Activated CD4-positive, CD25-positive, alpha-beta regulatory T cell treated with anti-CD3 and anti-CD28 coated beads, Interleukin-2, amount 50 U/mL, for 72 hours (primary cell): ENCODE results near the gene ZNF319.

Experiments
- DNase-seq: peaks from one replicate; pipeline ENCODE4 v3.0.0; 2021

ZNF319 gene

GRCh38 chr16:57999971-58000705 lies at the start of gene ZNF319:
ZNF319 (minus strand) TSS chr16:58000672; CDS start chr16:57998265, 2,407 bp downstream.
- DNase-seq: peak; percentile 46

GRCh38 chr16:58049232-58050185 lies 49.0 kb upstream of the ZNF319 start:
- DNase-seq: no peak

DNA sequence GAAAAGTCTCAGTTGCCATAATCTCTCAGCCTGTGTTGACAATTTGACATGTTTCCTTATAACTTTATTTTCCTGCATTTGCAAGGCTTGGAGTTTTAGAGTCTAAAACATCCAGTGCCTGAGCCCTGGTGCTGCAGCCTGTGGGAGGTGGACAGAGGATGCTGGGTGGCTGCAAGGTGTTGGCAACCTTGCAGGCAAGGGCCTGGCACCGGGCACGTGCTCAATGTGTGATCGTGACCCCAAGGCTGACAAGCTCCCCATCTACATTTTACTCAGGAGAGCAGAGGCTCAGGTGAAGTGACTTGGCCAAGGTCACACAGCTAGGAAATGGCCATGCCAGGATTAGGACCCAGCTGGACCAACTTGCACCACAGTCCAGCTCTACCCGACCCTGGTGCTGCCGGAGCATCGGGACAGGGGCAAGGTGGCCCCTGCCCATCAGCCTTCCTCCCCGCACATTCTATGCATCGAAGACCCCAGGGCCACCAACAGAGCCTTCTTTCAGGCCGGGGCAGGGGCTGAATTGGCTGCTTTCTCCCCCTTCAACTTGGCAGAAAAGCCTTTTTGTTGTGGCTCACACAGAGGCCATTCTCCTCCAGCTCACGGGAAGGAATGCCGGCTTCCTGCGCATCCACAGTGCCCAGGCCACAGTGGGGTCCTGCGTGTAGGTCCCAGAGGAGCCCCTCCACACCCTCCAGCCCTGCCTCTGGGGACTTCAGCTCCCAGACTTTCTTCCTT lies 48.2 kb upstream of the ZNF319 start:
- DNase-seq: no peak

GRCh38 chr16:58047557-58048348 lies 47.3 kb upstream of the ZNF319 start:
- DNase-seq: no peak

DNA sequence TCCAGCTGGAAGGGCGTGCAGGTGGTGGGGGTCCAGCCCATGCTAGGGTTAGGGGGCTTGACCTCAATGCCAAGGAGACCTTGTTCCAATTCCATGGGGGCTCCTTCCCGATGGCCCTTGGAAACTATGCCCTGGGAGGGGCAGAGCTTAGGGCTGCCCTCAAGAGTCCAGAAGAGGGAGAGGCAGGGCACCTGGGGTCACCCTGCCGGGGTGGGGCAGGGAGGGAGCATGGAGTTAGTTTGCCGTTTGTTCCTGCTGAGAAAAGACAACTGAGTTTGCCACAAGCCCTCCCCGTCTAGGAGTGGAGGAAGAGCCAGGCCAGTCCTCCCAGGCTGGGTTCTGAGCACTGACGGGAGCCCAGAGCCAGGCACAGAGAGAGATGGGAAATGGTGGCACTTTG lies 46.5 kb upstream of the ZNF319 start:
- no peak for DNase-seq

DNA sequence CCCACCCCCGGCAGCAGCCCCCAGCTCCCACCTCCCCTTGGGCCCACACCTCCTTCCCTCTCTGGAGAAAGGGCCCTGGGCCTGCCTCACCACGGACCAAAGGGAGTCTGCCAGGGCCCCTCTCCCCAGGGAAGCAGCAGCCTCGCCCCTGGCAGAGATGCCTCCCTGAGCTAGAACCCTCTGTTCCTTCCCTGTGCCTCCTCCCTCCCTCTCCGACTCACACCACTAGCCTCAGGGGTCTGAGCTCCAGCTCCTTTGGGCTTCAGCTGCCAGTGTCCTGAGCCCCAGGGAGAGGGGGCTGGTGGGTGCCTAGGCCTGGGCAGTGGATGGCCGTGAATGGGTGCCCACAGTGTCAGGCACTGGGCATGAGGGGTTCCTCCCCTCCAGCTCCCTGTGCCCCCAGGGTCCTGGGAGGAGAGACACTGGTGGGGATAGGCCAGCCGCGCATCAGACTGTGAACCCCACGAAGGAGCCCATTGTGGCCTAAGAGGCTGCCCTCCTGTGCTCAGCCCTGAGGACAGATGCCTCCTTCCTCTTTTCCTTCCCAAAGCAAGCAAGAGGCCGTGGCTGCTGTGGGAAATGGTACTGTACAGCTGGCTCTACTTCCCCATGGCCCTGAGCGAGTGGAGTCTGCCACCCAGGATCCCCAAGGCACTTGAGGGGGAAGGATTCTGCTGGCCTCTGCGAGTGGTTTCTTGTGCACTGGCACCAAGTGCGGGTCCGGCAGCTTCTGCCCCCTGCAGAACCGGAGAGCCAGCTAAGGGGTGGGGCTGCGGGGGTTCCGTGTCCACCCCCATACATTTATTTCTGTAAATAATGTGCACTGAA lies 45.8 kb upstream of the ZNF319 start:
- DNase-seq: no peak

DNA sequence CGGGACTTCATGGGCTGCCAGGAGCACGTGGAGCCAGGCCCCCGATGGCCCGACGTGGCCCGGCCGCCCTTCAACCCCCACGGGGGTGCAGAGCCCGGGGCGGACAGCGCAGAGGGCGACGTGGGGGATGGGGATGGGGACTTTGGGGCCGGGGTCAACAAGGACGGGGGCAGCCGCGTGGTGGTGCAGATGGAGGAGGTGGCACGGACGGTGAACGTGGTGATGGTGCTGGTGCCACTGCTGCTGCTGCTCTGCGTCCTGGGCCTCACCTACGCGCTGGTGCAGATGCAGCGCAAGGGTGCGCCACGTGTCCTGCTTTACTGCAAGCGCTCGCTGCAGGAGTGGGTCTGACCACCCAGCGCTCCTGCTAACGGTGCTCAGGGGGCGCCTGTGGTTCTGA lies 44.6 kb upstream of the ZNF319 start:
- DNase-seq: no peak

- no peak for DNase-seq
Observed at GRCh38 chr16:58044266-58045019, 44.0 kb upstream of the ZNF319 start.

DNA sequence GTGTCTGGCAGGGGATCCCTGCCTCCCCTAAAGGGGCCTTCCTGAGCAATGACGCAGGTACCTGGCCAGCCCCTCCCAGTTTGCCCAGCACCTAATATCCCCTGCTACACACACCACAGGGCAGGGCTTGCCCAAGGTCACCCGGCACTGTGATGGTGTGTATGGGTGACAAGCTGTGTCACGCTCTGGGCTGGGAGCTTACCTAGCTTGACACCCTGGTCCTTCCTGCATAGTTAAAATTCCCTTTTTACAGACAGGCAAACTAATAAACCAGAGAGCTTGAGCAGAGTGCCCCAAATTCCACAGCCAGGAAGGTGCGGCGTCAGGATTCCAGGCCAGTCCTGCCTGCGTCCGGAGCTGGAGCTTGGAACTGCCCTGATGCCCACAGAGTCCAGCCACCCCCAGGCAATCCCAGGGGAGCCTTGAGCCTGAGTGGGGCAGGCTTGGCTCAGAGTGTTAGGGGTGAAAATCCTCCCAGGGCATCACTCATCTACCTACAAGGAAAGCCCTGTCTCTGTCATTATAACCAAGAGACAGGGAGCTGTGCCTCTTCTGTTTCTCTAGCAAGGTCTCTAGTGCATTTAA lies 43.2 kb upstream of the ZNF319 start:
- DNase-seq: no peak

DNA sequence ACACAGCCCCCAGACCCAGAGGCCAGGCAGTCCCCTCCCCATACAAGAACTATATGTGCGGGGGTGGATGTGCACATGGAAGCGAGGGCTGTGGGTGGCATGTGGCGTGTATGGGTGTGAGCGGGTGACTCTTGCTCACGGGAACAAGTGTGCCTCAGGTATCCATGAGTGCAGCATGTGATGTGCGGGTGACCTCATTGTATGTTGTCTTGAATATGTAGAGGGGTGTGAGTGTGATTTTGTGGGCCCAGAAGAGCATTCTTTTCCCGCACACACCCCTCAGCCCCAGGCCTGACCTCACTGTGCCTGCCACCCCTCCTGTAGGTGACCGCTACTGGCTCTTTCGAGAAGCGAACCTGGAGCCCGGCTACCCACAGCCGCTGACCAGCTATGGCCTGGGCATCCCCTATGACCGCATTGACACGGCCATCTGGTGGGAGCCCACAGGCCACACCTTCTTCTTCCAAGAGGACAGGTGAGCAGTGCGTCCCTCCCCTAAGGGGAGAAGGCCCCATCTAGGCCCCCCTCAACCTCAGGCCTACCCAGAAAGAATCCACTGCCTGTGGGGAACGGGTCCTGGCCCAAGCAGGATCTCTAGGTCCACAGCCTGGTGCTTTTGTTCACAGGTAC lies 42.5 kb upstream of the ZNF319 start:
- DNase-seq: no peak

DNA sequence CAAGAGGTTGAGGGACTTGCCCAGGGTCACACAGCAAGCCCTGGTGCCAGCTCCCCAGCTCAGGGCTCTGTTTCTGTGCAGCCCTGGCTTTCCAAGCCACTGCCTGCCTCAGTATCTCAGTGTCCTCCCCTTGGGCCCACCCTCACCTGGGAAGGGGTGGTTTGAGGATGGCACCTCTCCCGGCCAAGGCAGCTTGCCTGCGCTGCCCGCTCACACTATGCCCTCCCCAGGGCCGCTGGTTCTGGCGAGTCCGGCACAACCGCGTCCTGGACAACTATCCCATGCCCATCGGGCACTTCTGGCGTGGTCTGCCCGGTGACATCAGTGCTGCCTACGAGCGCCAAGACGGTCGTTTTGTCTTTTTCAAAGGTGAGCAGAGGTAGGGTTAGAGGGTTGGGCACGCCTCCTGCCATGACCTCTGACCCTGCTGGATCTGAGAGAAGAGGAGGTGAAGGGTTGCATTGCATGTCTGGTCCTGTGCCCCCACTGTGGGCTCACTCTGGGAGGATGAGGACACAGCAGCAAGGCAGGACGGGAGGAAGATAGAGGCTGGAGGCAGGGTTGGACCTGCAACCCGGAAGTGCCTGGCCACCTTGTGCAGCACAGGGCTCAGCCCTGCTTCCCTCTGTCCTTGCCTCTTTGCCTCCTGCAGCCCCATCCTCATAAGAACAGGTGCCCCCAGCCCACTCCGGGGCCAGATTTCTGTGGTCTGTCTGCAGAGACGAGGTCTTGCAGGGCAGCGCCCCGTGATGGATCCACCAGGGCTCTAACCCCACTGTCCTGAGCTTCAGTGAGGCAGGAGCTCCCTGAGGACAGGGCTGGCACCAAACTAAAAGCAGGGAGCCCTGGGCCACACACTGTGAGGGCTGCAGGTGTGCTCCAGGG lies 41.8 kb upstream of the ZNF319 start:
- no peak for DNase-seq

DNA sequence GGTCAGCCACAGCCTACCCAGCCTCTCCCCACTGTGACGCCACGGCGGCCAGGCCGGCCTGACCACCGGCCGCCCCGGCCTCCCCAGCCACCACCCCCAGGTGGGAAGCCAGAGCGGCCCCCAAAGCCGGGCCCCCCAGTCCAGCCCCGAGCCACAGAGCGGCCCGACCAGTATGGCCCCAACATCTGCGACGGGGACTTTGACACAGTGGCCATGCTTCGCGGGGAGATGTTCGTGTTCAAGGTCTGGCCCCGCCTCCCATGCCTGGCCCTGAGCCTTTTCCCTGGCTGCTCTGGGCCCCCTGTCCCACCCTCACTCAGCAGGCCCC lies 41.1 kb upstream of the ZNF319 start:
- DNase-seq: no peak

- DNase-seq: no peak
Observed at GRCh38 chr16:58040945-58041627, 40.6 kb upstream of the ZNF319 start.

DNA sequence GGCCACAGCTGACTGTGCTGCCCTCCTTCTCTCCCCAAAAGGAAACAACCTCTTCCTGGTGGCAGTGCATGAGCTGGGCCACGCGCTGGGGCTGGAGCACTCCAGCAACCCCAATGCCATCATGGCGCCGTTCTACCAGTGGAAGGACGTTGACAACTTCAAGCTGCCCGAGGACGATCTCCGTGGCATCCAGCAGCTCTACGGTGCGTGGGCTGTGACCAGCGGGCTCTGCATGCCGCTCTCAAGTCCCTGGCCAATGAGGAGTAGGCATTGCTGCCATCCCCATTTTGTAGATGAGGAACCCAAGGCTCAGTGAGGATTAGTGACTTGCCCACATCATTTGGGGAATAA lies 40.0 kb upstream of the ZNF319 start:
- DNase-seq: no peak

GRCh38 chr16:58039829-58040495 lies 39.5 kb upstream of the ZNF319 start:
- DNase-seq: no peak

DNA sequence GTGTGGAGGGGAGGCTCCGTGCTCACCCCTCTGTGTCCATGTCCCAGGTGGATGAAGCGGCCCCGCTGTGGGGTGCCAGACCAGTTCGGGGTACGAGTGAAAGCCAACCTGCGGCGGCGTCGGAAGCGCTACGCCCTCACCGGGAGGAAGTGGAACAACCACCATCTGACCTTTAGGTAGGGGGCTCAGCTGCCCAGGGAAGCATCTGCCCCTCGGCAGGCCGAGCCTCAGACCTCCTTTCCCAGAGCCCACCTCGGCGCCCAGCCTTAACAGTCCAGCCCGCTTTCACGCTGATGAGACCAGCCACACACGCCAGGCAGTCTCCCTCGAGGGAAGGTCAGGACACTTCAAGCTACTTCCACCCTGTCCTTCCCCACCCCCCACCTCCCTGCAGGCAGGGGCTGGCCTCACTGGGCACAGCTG lies 37.8 kb upstream of the ZNF319 start:
- DNase-seq: no peak

DNA sequence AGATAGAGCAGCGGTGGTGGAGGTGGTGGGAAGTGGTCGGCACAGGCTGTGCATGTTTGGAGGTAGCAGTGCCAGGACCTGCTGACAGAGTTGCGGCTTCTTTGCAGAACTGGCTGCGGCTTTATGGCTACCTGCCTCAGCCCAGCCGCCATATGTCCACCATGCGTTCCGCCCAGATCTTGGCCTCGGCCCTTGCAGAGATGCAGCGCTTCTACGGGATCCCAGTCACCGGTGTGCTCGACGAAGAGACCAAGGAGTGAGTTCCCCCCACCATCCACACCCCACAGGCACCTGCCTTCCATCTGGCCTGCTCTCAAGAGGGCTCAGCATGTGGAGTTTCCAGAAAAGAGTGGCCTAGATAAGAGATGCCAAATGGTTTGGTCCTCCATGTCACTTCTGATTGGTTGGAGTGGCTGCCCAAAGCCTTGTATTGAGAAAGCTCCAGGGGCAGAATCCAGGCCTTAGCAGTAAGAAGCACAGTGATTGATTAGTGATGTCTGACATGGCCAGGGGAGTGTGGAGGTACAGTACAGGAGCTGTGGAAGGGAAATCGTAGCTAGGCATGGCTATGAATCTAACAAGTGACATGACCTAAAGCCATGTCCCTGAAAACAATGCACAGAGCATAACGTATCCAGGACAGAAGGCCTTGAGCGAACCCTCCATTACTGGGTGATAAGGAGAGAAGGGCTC lies 37.0 kb upstream of the ZNF319 start:
- no peak for DNase-seq
